PC-9 (cell line): ENCODE results near the gene NUP50. TPM values are rescaled to one million over a fixed set of nuclear protein-coding genes. Genes with fewer than 3 reads are reported as not detected.

ENCODE experiments used
- BruUV-seq: library from RNA; stranded (reverse); fragments of 400-500 nt; replicated peaks from 2 replicates; lab custom pipeline; 2021; lab: Mats Ljungman, UMichigan
- CTCF ChIA-PET: fragments of 300-600 bp; sonication (Branson Sonifier 250); formaldehyde crosslinking; loops from one replicate; lab custom pipeline; 2022; ENCODE audit warnings: antibody characterized with exemption; lab: Charles Lee
- POLR2A ChIA-PET: fragments of 300-600 bp; sonication (Branson Sonifier 250); formaldehyde crosslinking; loops from one replicate; lab custom pipeline; 2022; ENCODE audit warnings: antibody characterized with exemption; ENCODE audit not compliant: unreplicated experiment; lab: Charles Lee
- DNase-seq, 2 experiments: peaks; one replicate each; pipeline versions ENCODE4 v3.0.0 to v3.0.0-alpha.2; 2015 to 2022; ENCODE audit warnings: mixed read lengths in 1 of 2
- H2AFZ ChIP-seq: fragments of 200-600 bp; sonication (generic); 2 replicates; pipeline ENCODE4 v1.8.1; 2017; ENCODE audit warnings: antibody characterized with exemption
- H3F3A ChIP-seq: fragments of 200-600 bp; sonication (generic); 2 replicates; pipeline ENCODE4 v1.8.1; 2017; ENCODE audit warnings: antibody characterized with exemption, mild to moderate bottlenecking, low read depth; ENCODE audit not compliant: insufficient read depth
- H3K27ac ChIP-seq: fragments of 200-600 bp; sonication (generic); 2 replicates; pipeline ENCODE4 v1.6.1; 2016; ENCODE audit warnings: mixed run types
- H3K27me3 ChIP-seq: fragments of 200-600 bp; sonication (generic); 2 replicates; pipeline ENCODE4 v1.6.1; 2016; ENCODE audit warnings: low read depth, mixed run types; ENCODE audit not compliant: insufficient read depth
- H3K36me3 ChIP-seq: fragments of 200-600 bp; sonication (generic); 2 replicates; pipeline ENCODE4 v1.6.1; 2016; ENCODE audit warnings: low read depth, mixed run types
- H3K4me1 ChIP-seq: fragments of 200-600 bp; sonication (generic); replicated peaks from 2 replicates; pipeline ENCODE4 v1.6.1; 2016; ENCODE audit warnings: mixed run types; ENCODE audit not compliant: insufficient read depth
- H3K4me2 ChIP-seq: fragments of 200-600 bp; sonication (generic); 2 replicates; pipeline ENCODE4 v1.6.1; 2017; ENCODE audit warnings: mixed run types
- H3K4me3 ChIP-seq: fragments of 200-600 bp; sonication (generic); 2 replicates; pipeline ENCODE4 v1.6.1; 2016; ENCODE audit warnings: mixed run types
- H3K79me2 ChIP-seq: fragments of 200-600 bp; sonication (generic); 2 replicates; pipeline ENCODE4 v1.6.1; 2017; ENCODE audit warnings: low read depth, mixed run types
- H3K9me2 ChIP-seq: fragments of 200-600 bp; sonication (generic); 2 replicates; pipeline ENCODE4 v1.8.1; 2017; ENCODE audit warnings: mild to moderate bottlenecking; ENCODE audit not compliant: insufficient read depth
- H3K9me3 ChIP-seq: fragments of 200-600 bp; sonication (generic); 2 replicates; pipeline ENCODE4 v1.8.1; 2016; ENCODE audit warnings: low read depth; ENCODE audit not compliant: insufficient read depth
- H4K20me1 ChIP-seq: fragments of 200-600 bp; sonication (generic); 2 replicates; pipeline ENCODE4 v1.8.1; 2017; ENCODE audit not compliant: insufficient read depth
- CTCF ChIP-seq: fragments of 200-600 bp; sonication (generic); conservative IDR thresholded peaks from 2 replicates; pipeline ENCODE4 v1.6.1; 2017; ENCODE audit warnings: mixed run types, antibody characterized with exemption, mild to moderate bottlenecking, moderate library complexity
- EZH2 ChIP-seq: fragments of 200-600 bp; sonication (generic); IDR thresholded peaks from 2 replicates; pipeline ENCODE4 v1.8.0; 2017; ENCODE audit warnings: antibody characterized with exemption, low read depth
- intact Hi-C: fragments of 100-400 bp; cut with micrococcal nuclease; formaldehyde crosslinking; loops from one replicate; pipeline ENCODE4 v1.10.0; 2022; ENCODE audit not compliant: unreplicated experiment
- total RNA-seq: library from RNA; stranded (reverse); gene quantifications from 2 replicates; pipeline ENCODE4 v1.2.3, GENCODE V29; 2021

Gene NUP50
- total RNA-seq, 1 experiment from 2014 or later: 84.0 TPM

GRCh38 chr22:45225732-45226502, 62.2 kb downstream of the NUP50 start:
- intact Hi-C loops: no loop called here
- H3K27ac ChIP-seq: no peak overlapping the region
- H3K36me3 ChIP-seq: no peaks in the 10 kb centered on the region
- no peaks in the 10 kb centered on the region; the same call in 1 of the 2 replicates for H4K20me1 ChIP-seq
- no peaks in the 10 kb centered on the region for H3K27me3 ChIP-seq
- POLR2A ChIA-PET: no interaction called here
- H3K9me3 ChIP-seq: no peaks in the 10 kb centered on the region
- H3K79me2 ChIP-seq: no peaks in the 10 kb centered on the region
- no peaks in the 10 kb centered on the region for H3F3A ChIP-seq
- DNase-seq: no peak
- no peaks in the 10 kb centered on the region for H3K4me1 ChIP-seq
- no peaks in the 10 kb centered on the region for H3K9me2 ChIP-seq
- H3K4me2 ChIP-seq: no peak overlapping the region
- H3K4me3 ChIP-seq: no peak overlapping the region
- CTCF ChIA-PET: interaction anchor here (0.6 kb wide), 1 partner anchor 151 kb away, joined by 8 read pairs; no protein-coding TSS in a partner anchor
- TF ChIP-seq EZH2 (no peak), CTCF (no peak)
- no peak overlapping the region for H2AFZ ChIP-seq
- no TSS peak for BruUV-seq

GRCh38 chr22:45226503-45227186, 62.9 kb downstream of the NUP50 start:
- BruUV-seq: no TSS peak
- no peak overlapping the region for H2AFZ ChIP-seq
- DNase-seq: peak in 1 of 2 experiments; percentile 41
- H3K36me3 ChIP-seq: no peaks in the 10 kb centered on the region
- no peaks in the 10 kb centered on the region for H3K27me3 ChIP-seq
- intact Hi-C loops: no loop called here
- no peaks in the 10 kb centered on the region for H3K9me3 ChIP-seq
- H4K20me1 ChIP-seq: no peaks in the 10 kb centered on the region; the same call in 1 of the 2 replicates
- no peaks in the 10 kb centered on the region for H3F3A ChIP-seq
- no peaks in the 10 kb centered on the region for H3K4me1 ChIP-seq
- H3K9me2 ChIP-seq: no peaks in the 10 kb centered on the region
- H3K27ac ChIP-seq: no peak overlapping the region
- no peaks in the 10 kb centered on the region for H3K79me2 ChIP-seq
- TF ChIP-seq EZH2 (no peak), CTCF (no peak)
- no peak overlapping the region for H3K4me3 ChIP-seq
- H3K4me2 ChIP-seq: no peak overlapping the region
- ChIA-PET CTCF (no interaction called here), POLR2A (no interaction called here)

GRCh38 chr22:45227645-45228400, 64.1 kb downstream of the NUP50 start:
- Histone ChIP-seq H3K79me2 (no peaks in the 10 kb centered on the region), H3F3A (no peaks in the 10 kb centered on the region)
- no TSS peak for BruUV-seq

More at GRCh38 chr22:45227645-45228400, 64.1 kb downstream of the NUP50 start:
- Histone ChIP-seq H3K9me3 (no peaks in the 10 kb centered on the region), H3K9me2 (no peaks in the 10 kb centered on the region), H3K4me3 (no peak overlapping the region), H3K27me3 (no peaks in the 10 kb centered on the region), H3K27ac (no peak overlapping the region), H3K36me3 (no peaks in the 10 kb centered on the region), H4K20me1 (no peaks in the 10 kb centered on the region; the same call in 1 of the 2 replicates), H3K4me1 (no peaks in the 10 kb centered on the region), H2AFZ (no peak overlapping the region), H3K4me2 (no peak overlapping the region)
- no peak for DNase-seq
- ChIA-PET CTCF (no interaction called here), POLR2A (no interaction called here)
- intact Hi-C loops: no loop called here
- TF ChIP-seq EZH2: no peak
- TF ChIP-seq CTCF: no peak
